ENCODE measurements around the gene CALU. TPM values are rescaled to one million over a fixed set of nuclear protein-coding genes. Genes with fewer than 3 reads are reported as not detected.

Gene CALU
- total RNA-seq, 2 donors from 2014 or later: 36.3 to 45.8 TPM

DNA sequence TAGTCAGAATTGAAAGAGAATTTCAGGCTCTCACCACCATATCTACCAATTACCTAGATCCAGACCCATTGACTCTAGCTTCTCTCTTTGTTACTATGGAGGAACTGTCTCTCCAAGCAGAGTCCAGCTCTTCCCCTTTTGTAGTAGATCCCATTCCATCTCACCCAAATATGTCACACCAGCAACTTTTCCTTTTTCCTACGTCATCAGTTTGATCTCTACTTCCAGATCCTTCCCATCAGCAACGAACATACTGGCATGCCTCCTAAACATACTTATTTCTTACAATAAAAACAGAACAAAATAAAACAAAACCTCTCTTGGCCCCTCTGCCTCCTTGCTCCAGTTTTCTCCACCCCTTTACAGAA is 5.9 kb upstream of the CALU start:
- H3K27me3 ChIP-seq: no peaks in the 10 kb centered on the region
- TF ChIP-seq POLR2A (IDR thresholded peaks at IDR 0.05): no peak
- TF ChIP-seq, protein P1, sequence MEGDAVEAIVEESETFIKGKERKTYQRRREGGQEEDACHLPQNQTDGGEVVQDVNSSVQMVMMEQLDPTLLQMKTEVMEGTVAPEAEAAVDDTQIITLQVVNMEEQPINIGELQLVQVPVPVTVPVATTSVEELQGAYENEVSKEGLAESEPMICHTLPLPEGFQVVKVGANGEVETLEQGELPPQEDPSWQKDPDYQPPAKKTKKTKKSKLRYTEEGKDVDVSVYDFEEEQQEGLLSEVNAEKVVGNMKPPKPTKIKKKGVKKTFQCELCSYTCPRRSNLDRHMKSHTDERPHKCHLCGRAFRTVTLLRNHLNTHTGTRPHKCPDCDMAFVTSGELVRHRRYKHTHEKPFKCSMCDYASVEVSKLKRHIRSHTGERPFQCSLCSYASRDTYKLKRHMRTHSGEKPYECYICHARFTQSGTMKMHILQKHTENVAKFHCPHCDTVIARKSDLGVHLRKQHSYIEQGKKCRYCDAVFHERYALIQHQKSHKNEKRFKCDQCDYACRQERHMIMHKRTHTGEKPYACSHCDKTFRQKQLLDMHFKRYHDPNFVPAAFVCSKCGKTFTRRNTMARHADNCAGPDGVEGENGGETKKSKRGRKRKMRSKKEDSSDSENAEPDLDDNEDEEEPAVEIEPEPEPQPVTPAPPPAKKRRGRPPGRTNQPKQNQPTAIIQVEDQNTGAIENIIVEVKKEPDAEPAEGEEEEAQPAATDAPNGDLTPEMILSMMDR (IDR thresholded peaks at IDR 0.05): no peak
- H3K4me3 ChIP-seq: no peak overlapping the region
- H3K9me3 ChIP-seq: no peaks in the 10 kb centered on the region
- no peak overlapping the region for H3K27ac ChIP-seq
- H3K36me3 ChIP-seq (replicated peaks in 1 of 2; ENCODE audit: insufficient read depth in 1 of 2, low read depth in 2 of 2): no peaks in the 10 kb centered on the region
- DNase-seq: no peak
- intact Hi-C loops (cut with DNase I): no loop called here
- no peak for ATAC-seq
- 70 to 75% methylated on average over 2 of the region's 2 CpGs for WGBS, 2 donors
- peaks cover under 1% of the 10 kb centered on the region for H3K4me1 ChIP-seq

GRCh38 chr7:128734890-128735289 is 4.3 kb upstream of the CALU start:
- 84 to 89% methylated on average over 1 of the region's 1 CpG for WGBS, 2 donors
- Histone ChIP-seq H3K4me1 (peaks cover 6% of the 10 kb centered on the region), H3K27ac (no peak overlapping the region), H3K4me3 (no peak overlapping the region), H3K9me3 (no peaks in the 10 kb centered on the region), H3K36me3 (replicated peaks in 1 of 2; ENCODE audit: insufficient read depth in 1 of 2, low read depth in 2 of 2) (no peaks in the 10 kb centered on the region), H3K27me3 (no peaks in the 10 kb centered on the region)
- no peak for TF ChIP-seq POLR2A (IDR thresholded peaks at IDR 0.05)
- TF ChIP-seq, protein P1 (IDR thresholded peaks at IDR 0.05): no peak
- DNase-seq: no peak
- no peak for ATAC-seq
- intact Hi-C loops (cut with DNase I): no loop called here

DNA sequence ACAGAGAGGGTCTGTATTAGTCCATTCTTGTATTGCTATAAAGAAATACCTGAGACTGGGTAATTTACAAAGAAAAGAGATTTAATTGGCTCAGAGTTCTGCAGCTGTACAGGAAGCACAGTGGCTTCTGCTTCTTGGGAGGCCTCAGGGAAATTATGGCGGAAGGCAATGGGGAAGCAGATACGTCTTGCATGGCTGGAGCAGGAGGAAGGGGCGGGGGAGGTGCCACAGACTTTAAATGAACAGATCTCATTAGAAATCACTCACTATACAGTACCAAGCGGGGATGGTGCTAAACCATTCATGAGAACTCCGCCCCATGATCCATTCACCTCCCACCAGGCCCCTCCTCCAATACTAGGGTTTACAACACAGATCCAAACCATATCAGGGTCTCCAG is 3.7 kb upstream of the CALU start:
- WGBS, 2 donors: 78 to 87% methylated on average over 5 of the region's 5 CpGs
- DNase-seq (peak in 1 of 4 donors; percentile 7), ATAC-seq (no peak)
- Histone ChIP-seq H3K27me3 (no peaks in the 10 kb centered on the region), H3K27ac (no peak overlapping the region), H3K9me3 (no peaks in the 10 kb centered on the region), H3K4me1 (peaks cover 11% of the 10 kb centered on the region), H3K4me3 (no peak overlapping the region), H3K36me3 (replicated peaks in 1 of 2; ENCODE audit: insufficient read depth in 1 of 2, low read depth in 2 of 2) (no peaks in the 10 kb centered on the region)
- intact Hi-C loops (cut with DNase I): no loop called here
- TF ChIP-seq, protein P1 (IDR thresholded peaks at IDR 0.05): no peak
- TF ChIP-seq POLR2A (IDR thresholded peaks at IDR 0.05): no peak

GRCh38 chr7:128737441-128737840 is 1.7 kb upstream of the CALU start:
- DNase-seq: no peak
- no peak for ATAC-seq
- peaks cover 31% of the 10 kb centered on the region for H3K4me1 ChIP-seq
- WGBS, 2 donors: 95 to 96% methylated on average over 4 of the region's 4 CpGs
- no peak overlapping the region for H3K27ac ChIP-seq
- H3K9me3 ChIP-seq: no peaks in the 10 kb centered on the region
- no peak overlapping the region for H3K4me3 ChIP-seq
- no peaks in the 10 kb centered on the region for H3K36me3 ChIP-seq (replicated peaks in 1 of 2; ENCODE audit: insufficient read depth in 1 of 2, low read depth in 2 of 2)
- intact Hi-C loops (cut with DNase I): no loop called here
- H3K27me3 ChIP-seq: no peaks in the 10 kb centered on the region
- no peak for TF ChIP-seq POLR2A (IDR thresholded peaks at IDR 0.05)
- TF ChIP-seq, protein P1 (IDR thresholded peaks at IDR 0.05): no peak

GRCh38 chr7:128737867-128738385 is 1.2 kb upstream of the CALU start:
- no peaks in the 10 kb centered on the region for H3K36me3 ChIP-seq (replicated peaks in 1 of 2; ENCODE audit: insufficient read depth in 1 of 2, low read depth in 2 of 2)
- TF ChIP-seq, protein P1 (IDR thresholded peaks at IDR 0.05): no peak
- no peak for TF ChIP-seq POLR2A (IDR thresholded peaks at IDR 0.05)
- no peak for ATAC-seq
- intact Hi-C loops (cut with DNase I): no loop called here
- no peaks in the 10 kb centered on the region for H3K9me3 ChIP-seq
- WGBS, 2 donors: 25 to 26% methylated on average over 1 of the region's 1 CpG
- peak overlapping the region in 2 of 4 donors; percentile 85 to 93 for H3K27ac ChIP-seq
- H3K4me1 ChIP-seq: peaks cover 32% of the 10 kb centered on the region
- no peak for DNase-seq
- H3K27me3 ChIP-seq: no peaks in the 10 kb centered on the region
- H3K4me3 ChIP-seq: no peak overlapping the region

Data from body of pancreas (tissue), 4 donors.